KMS-11 (cell line): ENCODE measurements around the gene ZFP36.
"Not testable (repeated sequence)": the region's sequence is repeated elsewhere in the genome, so short reads cannot be mapped to it uniquely, and the experiment has no call there.

Experiments
- H2AFZ ChIP-seq: fragments of 200-600 bp; sonication (generic); 2 replicates; pipeline ENCODE4 v1.6.1; 2016; ENCODE audit warnings: antibody characterized with exemption, mixed run types, low read depth
- H3K27ac ChIP-seq: fragments of 200-600 bp; sonication (generic); 2 replicates; pipeline ENCODE4 v1.6.1; 2016; ENCODE audit warnings: mild to moderate bottlenecking, mixed run types
- H3K27me3 ChIP-seq: fragments of 200-600 bp; sonication (generic); 2 replicates; pipeline ENCODE4 v1.6.1; 2017; ENCODE audit warnings: mild to moderate bottlenecking, low read depth, mixed run types, moderate library complexity; ENCODE audit not compliant: insufficient read depth
- H3K36me3 ChIP-seq: fragments of 200-600 bp; sonication (generic); 2 replicates; pipeline ENCODE4 v1.6.1; 2017; ENCODE audit warnings: mild to moderate bottlenecking, mixed run types; ENCODE audit not compliant: insufficient read depth
- H3K4me1 ChIP-seq: fragments of 200-600 bp; sonication (generic); 2 replicates; pipeline ENCODE4 v1.6.1; 2016; ENCODE audit warnings: mild to moderate bottlenecking, low read depth, mixed run types; ENCODE audit not compliant: poor library complexity, severe bottlenecking
- H3K4me2 ChIP-seq: fragments of 200-600 bp; sonication (generic); 2 replicates; pipeline ENCODE4 v1.7.0; 2016; ENCODE audit warnings: mild to moderate bottlenecking, mixed run types
- H3K4me3 ChIP-seq: fragments of 200-600 bp; sonication (generic); IDR thresholded peaks from 2 replicates; pipeline ENCODE4 v1.6.1; 2017; ENCODE audit warnings: low read depth, low read length, mixed read lengths; ENCODE audit not compliant: insufficient read depth
- H3K79me2 ChIP-seq: fragments of 200-600 bp; sonication (generic); 2 replicates; pipeline ENCODE4 v1.6.1; 2016; ENCODE audit warnings: low read depth, mixed run types; ENCODE audit not compliant: insufficient read depth
- H3K9ac ChIP-seq: fragments of 200-600 bp; sonication (generic); 2 replicates; pipeline ENCODE4 v1.6.1; 2016; ENCODE audit warnings: mild to moderate bottlenecking, mixed run types
- H4K20me1 ChIP-seq: fragments of 200-600 bp; sonication (generic); 2 replicates; pipeline ENCODE4 v1.6.1; 2016; ENCODE audit warnings: mild to moderate bottlenecking, mixed run types; ENCODE audit not compliant: insufficient read depth
- CTCF ChIP-seq: fragments of 200-600 bp; sonication (generic); conservative IDR thresholded peaks from 2 replicates; pipeline ENCODE4 v1.6.1; 2017; ENCODE audit warnings: low read depth, mild to moderate bottlenecking, antibody characterized with exemption, low read length, moderate library complexity, mixed read lengths

ZFP36 gene

GRCh38 chr19:39372047-39372802 is 34.4 kb upstream of the ZFP36 start:
- no peak for TF ChIP-seq CTCF
- Histone ChIP-seq H3K36me3 (no peaks in the 10 kb centered on the region; the same call in 1 of the 2 replicates), H2AFZ (no peak overlapping the region), H3K4me3 (no peak overlapping the region), H4K20me1 (no peaks in the 10 kb centered on the region), H3K27ac (no peak overlapping the region), H3K9ac (no peak overlapping the region), H3K4me1 (no peaks in the 10 kb centered on the region), H3K79me2 (no peaks in the 10 kb centered on the region), H3K27me3 (no peaks in the 10 kb centered on the region), H3K4me2 (no peak overlapping the region)

GRCh38 chr19:39372941-39373340 is 33.7 kb upstream of the ZFP36 start:
- H3K36me3 ChIP-seq = no peaks in the 10 kb centered on the region; the same call in 1 of the 2 replicates
- TF ChIP-seq CTCF = no peak

GRCh38 chr19:39375929-39376328 is 30.7 kb upstream of the ZFP36 start:
- Histone ChIP-seq H3K4me2 (no peak overlapping the region), H3K4me3 (no peak overlapping the region), H3K27me3 (no peaks in the 10 kb centered on the region), H4K20me1 (no peaks in the 10 kb centered on the region), H2AFZ (no peak overlapping the region), H3K4me1 (no peaks in the 10 kb centered on the region), H3K9ac (no peak overlapping the region), H3K79me2 (no peaks in the 10 kb centered on the region), H3K27ac (no peak overlapping the region), H3K36me3 (peaks cover 4% of the 10 kb centered on the region; the same call in 1 of the 2 replicates)
- TF ChIP-seq CTCF = no peak

More at GRCh38 chr19:39372941-39373340, 33.7 kb upstream of the ZFP36 start:
- Histone ChIP-seq H2AFZ (no peak overlapping the region), H3K4me3 (no peak overlapping the region), H3K4me2 (no peak overlapping the region), H3K4me1 (no peaks in the 10 kb centered on the region), H3K27ac (no peak overlapping the region), H4K20me1 (no peaks in the 10 kb centered on the region), H3K9ac (no peak overlapping the region), H3K27me3 (no peaks in the 10 kb centered on the region), H3K79me2 (no peaks in the 10 kb centered on the region)

- H3K36me3 ChIP-seq = peaks cover 4% of the 10 kb centered on the region; the same call in 1 of the 2 replicates
- no peak for TF ChIP-seq CTCF
- H3K9ac ChIP-seq = no peak overlapping the region
- no peaks in the 10 kb centered on the region for H3K27me3 ChIP-seq
- H4K20me1 ChIP-seq = no peaks in the 10 kb centered on the region
- no peak overlapping the region for H3K27ac ChIP-seq
- H3K4me3 ChIP-seq = no peak overlapping the region
- H3K79me2 ChIP-seq = no peaks in the 10 kb centered on the region
- no peak overlapping the region for H2AFZ ChIP-seq
- no peak overlapping the region for H3K4me2 ChIP-seq
- no peaks in the 10 kb centered on the region for H3K4me1 ChIP-seq
Observed at GRCh38 chr19:39377373-39378362, 29.0 kb upstream of the ZFP36 start.

- H4K20me1 ChIP-seq, H3K36me3 ChIP-seq, H3K79me2 ChIP-seq, H3K27me3 ChIP-seq, H3K4me2 ChIP-seq, H3K9ac ChIP-seq, H3K4me1 ChIP-seq, H3K4me3 ChIP-seq, H2AFZ ChIP-seq, H3K27ac ChIP-seq: not testable (repeated sequence)
Observed at GRCh38 chr19:39379366-39379765, 27.3 kb upstream of the ZFP36 start.
